GM21528 (cell line): ENCODE results near the gene EED.
"Not testable (repeated sequence)": the region's sequence is repeated elsewhere in the genome, so short reads cannot be mapped to it uniquely, and the experiment has no call there.

Experiments used
- ATAC-seq: cut with Tn5 transposase; IDR thresholded peaks from one replicate; pipeline ENCODE4 v1.9.1; 2021; ENCODE audit warnings: mild to moderate bottlenecking, moderate library complexity; ENCODE audit not compliant: unreplicated experiment, low FRiP score

EED gene

GRCh38 chr11:86218125-86219084, 26.1 kb upstream of the EED start:
- peak; percentile 47 for ATAC-seq

GRCh38 chr11:86219311-86220193, 25.0 kb upstream of the EED start:
- peak; percentile 78 for ATAC-seq

- no peak for ATAC-seq
Measured at GRCh38 chr11:86220653-86221052, 23.9 kb upstream of the EED start.

- no peak for ATAC-seq
Measured at GRCh38 chr11:86222081-86222480, 22.5 kb upstream of the EED start.

GRCh38 chr11:86224575-86224974, 20.0 kb upstream of the EED start:
- ATAC-seq = not testable (repeated sequence)

- ATAC-seq = not testable (repeated sequence)
Measured at GRCh38 chr11:86225344-86225743, 19.2 kb upstream of the EED start.

- ATAC-seq = no peak
Measured at GRCh38 chr11:86228269-86229038, 16.1 kb upstream of the EED start.

GRCh38 chr11:86229039-86229330, 15.6 kb upstream of the EED start:
- ATAC-seq = not testable (repeated sequence)

GRCh38 chr11:86230179-86230804, 14.3 kb upstream of the EED start:
- no peak for ATAC-seq

- no peak for ATAC-seq
Measured at GRCh38 chr11:86230921-86231434, 13.6 kb upstream of the EED start.

GRCh38 chr11:86232556-86232955, 12.0 kb upstream of the EED start:
- no peak for ATAC-seq

- ATAC-seq = no peak
Measured at GRCh38 chr11:86234831-86235461, 9.6 kb upstream of the EED start.

- no peak for ATAC-seq
Measured at GRCh38 chr11:86237267-86237804, 7.2 kb upstream of the EED start.

- ATAC-seq = no peak
Measured at GRCh38 chr11:86240164-86240563, 4.4 kb upstream of the EED start.

GRCh38 chr11:86241956-86242535, 2.5 kb upstream of the EED start:
- ATAC-seq = no peak

GRCh38 chr11:86243396-86243795, 1.2 kb upstream of the EED start:
- no peak for ATAC-seq

GRCh38 chr11:86244063-86244521, 461 bp upstream of the EED start:
- ATAC-seq = peak; percentile 80

GRCh38 chr11:86245369-86246292, 1.1 kb downstream of the EED start:
- peak; percentile 2 for ATAC-seq
